Suprapubic skin (tissue), 4 donors: ENCODE measurements around the gene SLC2A5. TPM values are rescaled to one million over a fixed set of nuclear protein-coding genes. Genes with fewer than 3 reads are reported as not detected.
A peak's percentile ranks its signal among the peaks of the same experiment; 100 is the strongest.

Experiments
- DNase-seq, 2 donors: peaks; one replicate each; pipeline ENCODE4 v3.0.0-alpha.2; 2019; ENCODE audit warnings: low spot score in 2 of 2
- H3K27ac ChIP-seq: fragments of 200-600 bp; sonication (generic); one replicate; pipeline ENCODE4 v1.5.1; 2019
- H3K27me3 ChIP-seq: fragments of 200-600 bp; sonication (generic); one replicate; pipeline ENCODE4 v1.5.1; 2019
- H3K36me3 ChIP-seq: fragments of 200-600 bp; sonication (generic); one replicate; pipeline ENCODE4 v1.5.1; 2019
- H3K4me1 ChIP-seq: fragments of 200-600 bp; sonication (generic); one replicate; pipeline ENCODE4 v1.5.1; 2019
- H3K4me3 ChIP-seq: fragments of 200-600 bp; sonication (generic); one replicate; pipeline ENCODE4 v1.5.1; 2019; ENCODE audit warnings: mild to moderate bottlenecking
- H3K9me3 ChIP-seq: fragments of 200-600 bp; sonication (generic); one replicate; pipeline ENCODE4 v1.5.1; 2019
- EP300 ChIP-seq: sonication (generic); formaldehyde crosslinking; IDR thresholded peaks from one replicate; pipeline ENCODE4 v1.6.1; 2017; ENCODE audit warnings: antibody characterized with exemption
- POLR2A ChIP-seq, 2 donors: fragments of 450-650 bp; IDR thresholded peaks; one replicate each; pipeline ENCODE4 v1.6.1; 2017; ENCODE audit warnings: antibody characterized with exemption in 2 of 2, mild to moderate bottlenecking in 2 of 2, moderate library complexity in 2 of 2
- POLR2AphosphoS5 ChIP-seq, 3 donors: sonication (generic); formaldehyde crosslinking; IDR thresholded peaks; one replicate each; pipeline ENCODE4 v1.6.1; 2017; ENCODE audit warnings: antibody characterized with exemption in 3 of 3
- WGBS: methylation state at CpG from one replicate; pipeline ENCODE4 v1.1.5; 2018; 5-methylcytosine and 5-hydroxymethylcytosine counted together
- total RNA-seq, 4 donors: library from RNA; depleted of rRNA; stranded (reverse); fragments of >200 nt; gene quantifications; one replicate each; pipeline ENCODE4 v1.1.0, GENCODE V29; 2016
- TF ChIP-seq, protein P1 (sequence below), 2 donors: fragments of 200-600 bp in 1 of 2; fragments of 450-650 bp in 1 of 2; sonication (generic) in 1 of 2; IDR thresholded peaks; one replicate each; pipeline ENCODE4 v1.5.1; 2016 to 2019; ENCODE audit warnings: antibody characterized with exemption in 2 of 2, mild to moderate bottlenecking in 1 of 2, moderate library complexity in 1 of 2

Gene SLC2A5
- total RNA-seq, 4 donors from 2014 or later: 3.3 to 6.5 (median 3.8) TPM

- Histone ChIP-seq H3K9me3 (no peaks in the 10 kb centered on the region), H3K4me1 (peaks cover 4% of the 10 kb centered on the region), H3K27ac (peak overlapping the region; percentile 24), H3K27me3 (no peaks in the 10 kb centered on the region), H3K4me3 (no peak overlapping the region), H3K36me3 (no peaks in the 10 kb centered on the region)
- no peak for DNase-seq
- no peak for TF ChIP-seq POLR2A (IDR thresholded peaks at IDR 0.05)
- no peak for TF ChIP-seq EP300
- TF ChIP-seq, protein P1, sequence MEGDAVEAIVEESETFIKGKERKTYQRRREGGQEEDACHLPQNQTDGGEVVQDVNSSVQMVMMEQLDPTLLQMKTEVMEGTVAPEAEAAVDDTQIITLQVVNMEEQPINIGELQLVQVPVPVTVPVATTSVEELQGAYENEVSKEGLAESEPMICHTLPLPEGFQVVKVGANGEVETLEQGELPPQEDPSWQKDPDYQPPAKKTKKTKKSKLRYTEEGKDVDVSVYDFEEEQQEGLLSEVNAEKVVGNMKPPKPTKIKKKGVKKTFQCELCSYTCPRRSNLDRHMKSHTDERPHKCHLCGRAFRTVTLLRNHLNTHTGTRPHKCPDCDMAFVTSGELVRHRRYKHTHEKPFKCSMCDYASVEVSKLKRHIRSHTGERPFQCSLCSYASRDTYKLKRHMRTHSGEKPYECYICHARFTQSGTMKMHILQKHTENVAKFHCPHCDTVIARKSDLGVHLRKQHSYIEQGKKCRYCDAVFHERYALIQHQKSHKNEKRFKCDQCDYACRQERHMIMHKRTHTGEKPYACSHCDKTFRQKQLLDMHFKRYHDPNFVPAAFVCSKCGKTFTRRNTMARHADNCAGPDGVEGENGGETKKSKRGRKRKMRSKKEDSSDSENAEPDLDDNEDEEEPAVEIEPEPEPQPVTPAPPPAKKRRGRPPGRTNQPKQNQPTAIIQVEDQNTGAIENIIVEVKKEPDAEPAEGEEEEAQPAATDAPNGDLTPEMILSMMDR (IDR thresholded peaks at IDR 0.05): no peak
- no peak for TF ChIP-seq POLR2AphosphoS5 (IDR thresholded peaks at IDR 0.05)
- WGBS: 68% methylated on average over 6 of the region's 6 CpGs
These were observed 8.0 kb downstream of the SLC2A5 start for GRCh38 chr1:9061252-9061960.

GRCh38 chr1:9059891-9060744 is 9.3 kb downstream of the SLC2A5 start:
- no peak overlapping the region for H3K27ac ChIP-seq
- no peaks in the 10 kb centered on the region for H3K36me3 ChIP-seq
- H3K27me3 ChIP-seq: no peaks in the 10 kb centered on the region
- H3K9me3 ChIP-seq: no peaks in the 10 kb centered on the region
- H3K4me3 ChIP-seq: no peak overlapping the region
- no peak for TF ChIP-seq POLR2AphosphoS5 (IDR thresholded peaks at IDR 0.05)
- TF ChIP-seq POLR2A (IDR thresholded peaks at IDR 0.05): no peak
- TF ChIP-seq EP300: no peak
- TF ChIP-seq, protein P1 (IDR thresholded peaks at IDR 0.05): no peak
- 88% methylated on average over 4 of the region's 4 CpGs for WGBS
- no peak for DNase-seq
- peaks cover 4% of the 10 kb centered on the region for H3K4me1 ChIP-seq

GRCh38 chr1:9058465-9058864 is 11.0 kb downstream of the SLC2A5 start:
- Histone ChIP-seq H3K36me3 (no peaks in the 10 kb centered on the region), H3K27me3 (no peaks in the 10 kb centered on the region), H3K9me3 (no peaks in the 10 kb centered on the region), H3K27ac (no peak overlapping the region), H3K4me3 (no peak overlapping the region), H3K4me1 (peaks cover 4% of the 10 kb centered on the region)
- TF ChIP-seq, protein P1 (IDR thresholded peaks at IDR 0.05): no peak
- TF ChIP-seq POLR2AphosphoS5 (IDR thresholded peaks at IDR 0.05) (no peak), POLR2A (IDR thresholded peaks at IDR 0.05) (no peak), EP300 (no peak)
- DNase-seq: no peak
- WGBS: 47% methylated on average over 2 of the region's 2 CpGs

DNA sequence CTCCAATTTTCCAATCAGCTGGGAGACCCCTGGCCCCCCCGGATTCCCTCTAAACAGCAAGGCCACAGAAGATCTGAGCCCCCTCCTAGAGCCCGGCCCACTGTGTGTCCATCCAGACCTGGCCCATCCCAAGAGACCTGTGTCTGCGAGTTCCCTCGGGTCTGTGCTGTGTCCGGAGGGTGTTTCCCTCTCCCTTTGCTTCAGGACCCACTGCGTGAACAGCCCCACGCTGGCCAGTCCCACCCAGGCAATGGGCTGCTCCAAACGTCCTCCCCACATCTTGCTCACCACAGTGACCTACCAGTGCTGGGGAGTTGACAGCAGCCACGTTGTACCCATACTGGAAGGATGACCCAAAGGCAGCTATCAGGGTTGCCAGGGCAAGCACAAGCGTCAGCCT is 11.6 kb downstream of the SLC2A5 start:
- 75% methylated on average over 7 of the region's 10 CpGs for WGBS

More for the DNA sequence above, 11.6 kb downstream of the SLC2A5 start:
- H3K27ac ChIP-seq: no peak overlapping the region
- H3K9me3 ChIP-seq: no peaks in the 10 kb centered on the region
- H3K27me3 ChIP-seq: no peaks in the 10 kb centered on the region
- H3K4me3 ChIP-seq: no peak overlapping the region
- TF ChIP-seq, protein P1 (IDR thresholded peaks at IDR 0.05): no peak
- TF ChIP-seq POLR2A (IDR thresholded peaks at IDR 0.05) (no peak), EP300 (no peak), POLR2AphosphoS5 (IDR thresholded peaks at IDR 0.05) (no peak)
- peaks cover 4% of the 10 kb centered on the region for H3K4me1 ChIP-seq
- no peak for DNase-seq
- no peaks in the 10 kb centered on the region for H3K36me3 ChIP-seq
